PC-3 (cell line): ENCODE data around the gene HOXC5.

ENCODE experiments used
- EZH2 ChIP-seq: fragments of 300-600 bp; sonication (generic); IDR thresholded peaks from one replicate; pipeline ENCODE4 v1.6.1; 2017; ENCODE audit warnings: antibody characterized with exemption, mild to moderate bottlenecking, low read length; ENCODE audit not compliant: unreplicated experiment
- TF ChIP-seq, protein P1 (sequence below): fragments of 300-600 bp; sonication (generic); conservative IDR thresholded peaks from 2 replicates; pipeline ENCODE4 v1.5.1; 2017; ENCODE audit warnings: antibody characterized with exemption, low read depth, mild to moderate bottlenecking, low read length

DNA sequence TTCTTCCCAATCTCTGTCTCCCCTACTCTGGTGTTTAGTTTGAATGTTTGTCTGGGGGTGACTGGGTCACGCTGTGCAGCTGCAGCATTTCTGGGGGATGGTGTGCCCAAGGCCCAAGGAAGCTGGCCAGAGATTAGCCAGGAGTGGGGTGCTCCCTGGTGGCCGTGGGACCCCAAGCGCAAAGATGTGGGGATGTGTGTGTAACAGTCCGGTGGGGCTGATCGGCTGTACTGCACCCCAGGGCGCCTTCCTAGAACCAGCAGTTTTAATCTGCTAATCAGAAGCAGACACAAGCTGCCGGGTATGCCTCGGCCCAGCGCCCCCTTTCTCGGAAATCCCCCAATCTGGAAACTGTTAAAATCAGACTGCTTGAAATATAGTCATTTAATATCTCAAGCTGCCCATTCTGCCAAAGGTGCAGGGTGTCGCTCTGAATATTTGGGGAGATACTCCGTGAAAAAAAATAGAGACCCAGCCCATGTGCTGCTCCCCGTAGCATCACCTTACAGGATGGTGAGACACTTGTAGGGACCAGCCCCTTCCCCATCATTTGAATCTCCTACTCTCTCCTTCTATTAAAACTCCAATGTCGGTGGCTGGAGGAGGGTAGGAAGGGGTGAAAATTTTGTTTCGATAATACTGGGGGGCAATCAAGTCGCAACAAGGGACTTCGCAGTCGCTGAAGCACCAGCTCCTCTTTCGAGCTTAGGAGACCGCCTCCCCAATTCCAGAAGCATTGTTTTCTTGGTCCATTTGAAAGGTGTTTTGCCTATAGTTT, 28.6 kb upstream of the HOXC5 start:
- TF ChIP-seq, protein P1, sequence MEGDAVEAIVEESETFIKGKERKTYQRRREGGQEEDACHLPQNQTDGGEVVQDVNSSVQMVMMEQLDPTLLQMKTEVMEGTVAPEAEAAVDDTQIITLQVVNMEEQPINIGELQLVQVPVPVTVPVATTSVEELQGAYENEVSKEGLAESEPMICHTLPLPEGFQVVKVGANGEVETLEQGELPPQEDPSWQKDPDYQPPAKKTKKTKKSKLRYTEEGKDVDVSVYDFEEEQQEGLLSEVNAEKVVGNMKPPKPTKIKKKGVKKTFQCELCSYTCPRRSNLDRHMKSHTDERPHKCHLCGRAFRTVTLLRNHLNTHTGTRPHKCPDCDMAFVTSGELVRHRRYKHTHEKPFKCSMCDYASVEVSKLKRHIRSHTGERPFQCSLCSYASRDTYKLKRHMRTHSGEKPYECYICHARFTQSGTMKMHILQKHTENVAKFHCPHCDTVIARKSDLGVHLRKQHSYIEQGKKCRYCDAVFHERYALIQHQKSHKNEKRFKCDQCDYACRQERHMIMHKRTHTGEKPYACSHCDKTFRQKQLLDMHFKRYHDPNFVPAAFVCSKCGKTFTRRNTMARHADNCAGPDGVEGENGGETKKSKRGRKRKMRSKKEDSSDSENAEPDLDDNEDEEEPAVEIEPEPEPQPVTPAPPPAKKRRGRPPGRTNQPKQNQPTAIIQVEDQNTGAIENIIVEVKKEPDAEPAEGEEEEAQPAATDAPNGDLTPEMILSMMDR, result peak; percentile 35; the same call in 1 of the 2 replicates
- no peak for TF ChIP-seq EZH2
